Mesenteric fat pad (tissue), 1 donor: ENCODE measurements around the gene GNB1L. TPM values are rescaled to one million over a fixed set of nuclear protein-coding genes. Genes with fewer than 3 reads are reported as not detected.

ENCODE experiments used
- DNase-seq: peaks from one replicate; pipeline ENCODE4 v3.0.0-alpha.2; 2020; ENCODE audit warnings: low spot score
- total RNA-seq: library from RNA; stranded (reverse); fragmentation: NEBNext Ultra II Directional; extraction: Animal tissue kit (Norgen Biotek cat#: 25700); gene quantifications from one replicate; pipeline ENCODE4 v1.2.1, GENCODE V29; 2021
- donor health status: DM: yes; HTN: yes; CAD: no.

Gene GNB1L
- total RNA-seq, 1 donor from 2014 or later = 4.2 TPM

DNA sequence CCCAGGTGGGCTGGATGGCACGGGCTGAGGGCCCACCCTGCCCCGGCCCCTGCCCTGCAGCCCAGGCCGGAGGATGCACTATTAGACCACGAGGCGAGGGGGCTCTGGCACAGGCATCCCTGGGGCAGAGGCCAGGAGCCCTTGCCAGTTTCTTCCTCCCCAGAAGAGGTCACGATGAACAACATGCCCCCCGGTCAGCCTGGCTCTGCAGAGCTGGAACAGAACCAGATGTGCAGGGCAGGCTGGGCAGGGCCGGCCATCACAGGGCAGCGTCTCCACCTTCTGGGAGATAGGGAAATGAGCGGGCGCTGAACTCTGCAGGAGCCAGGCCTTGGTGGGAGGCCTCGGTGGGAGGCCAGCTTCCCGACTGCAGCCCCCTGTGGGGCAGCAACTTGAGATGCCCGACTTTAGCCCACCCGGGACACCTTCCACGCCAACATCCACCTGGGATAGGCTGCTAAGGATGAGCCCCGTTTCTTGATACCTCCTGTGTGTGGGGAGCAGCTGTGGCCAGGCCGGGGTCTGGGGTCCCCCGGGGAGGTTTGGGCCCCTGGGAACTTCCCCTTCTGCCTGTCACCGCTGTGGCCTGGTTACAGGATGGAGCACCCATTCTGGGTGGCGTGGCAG, 21.8 kb upstream of the GNB1L start:
- peak; percentile 81 for DNase-seq

DNA sequence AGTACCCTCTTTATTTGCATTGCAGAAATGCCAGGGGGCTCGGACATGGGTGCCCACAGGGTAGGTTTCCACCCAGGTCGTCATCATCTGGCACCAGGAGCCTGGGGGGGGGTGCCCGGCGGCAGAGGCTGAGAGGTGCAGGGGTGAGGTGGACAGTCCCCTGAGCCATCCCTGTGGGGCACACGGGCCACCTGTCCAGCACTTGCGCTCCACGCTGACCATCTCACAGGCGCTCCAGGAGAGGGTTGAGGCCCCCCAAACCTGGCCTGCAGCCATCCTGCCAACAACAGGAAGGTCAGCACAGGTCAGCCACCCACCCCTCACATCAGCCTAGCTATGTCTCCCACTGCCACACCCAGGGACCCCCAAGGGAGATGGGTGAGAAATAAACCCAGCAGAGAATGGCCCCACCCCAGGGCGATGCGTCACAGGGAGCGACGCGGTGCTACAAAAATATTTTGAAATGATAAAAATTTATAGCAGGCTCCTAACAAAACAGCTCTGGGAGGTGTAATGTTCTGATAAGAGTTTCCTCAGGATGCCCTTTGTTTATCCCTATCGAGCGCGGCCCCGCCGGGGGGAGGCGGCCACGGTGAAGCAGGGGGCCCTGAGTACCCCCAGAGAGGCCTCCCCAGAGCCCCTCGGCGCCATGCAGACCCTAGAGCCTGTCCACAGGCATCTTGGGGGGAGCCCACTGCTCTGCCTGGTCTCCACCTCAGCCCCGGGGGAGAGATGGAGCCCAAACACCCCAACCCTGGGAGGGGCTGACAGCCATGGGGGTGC, 21.0 kb upstream of the GNB1L start:
- peak; percentile 84 for DNase-seq

DNA sequence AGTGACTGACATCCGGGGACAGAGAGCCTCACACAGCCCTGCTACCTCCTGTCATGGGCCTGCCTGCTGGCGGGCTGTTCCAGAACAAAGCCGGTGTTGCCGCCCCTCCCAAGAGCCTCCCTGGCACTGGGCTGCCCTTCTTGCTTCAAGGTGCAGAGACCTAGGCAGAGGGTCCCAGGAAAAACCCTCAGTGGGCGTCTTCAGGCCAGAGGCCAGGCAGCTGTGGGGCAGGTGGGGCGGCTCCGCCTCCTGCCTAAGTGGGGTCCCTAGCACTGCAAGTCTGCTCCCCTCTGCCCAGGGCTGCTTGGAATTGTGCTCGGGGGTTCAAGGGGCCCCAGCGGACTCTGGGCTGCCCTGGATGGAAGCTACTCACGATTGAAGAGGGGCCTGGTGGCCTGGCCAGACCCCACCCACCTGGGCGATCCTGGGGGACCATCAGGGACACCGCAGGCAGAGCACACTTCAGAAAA, 20.4 kb upstream of the GNB1L start:
- DNase-seq = peak; percentile 84

DNA sequence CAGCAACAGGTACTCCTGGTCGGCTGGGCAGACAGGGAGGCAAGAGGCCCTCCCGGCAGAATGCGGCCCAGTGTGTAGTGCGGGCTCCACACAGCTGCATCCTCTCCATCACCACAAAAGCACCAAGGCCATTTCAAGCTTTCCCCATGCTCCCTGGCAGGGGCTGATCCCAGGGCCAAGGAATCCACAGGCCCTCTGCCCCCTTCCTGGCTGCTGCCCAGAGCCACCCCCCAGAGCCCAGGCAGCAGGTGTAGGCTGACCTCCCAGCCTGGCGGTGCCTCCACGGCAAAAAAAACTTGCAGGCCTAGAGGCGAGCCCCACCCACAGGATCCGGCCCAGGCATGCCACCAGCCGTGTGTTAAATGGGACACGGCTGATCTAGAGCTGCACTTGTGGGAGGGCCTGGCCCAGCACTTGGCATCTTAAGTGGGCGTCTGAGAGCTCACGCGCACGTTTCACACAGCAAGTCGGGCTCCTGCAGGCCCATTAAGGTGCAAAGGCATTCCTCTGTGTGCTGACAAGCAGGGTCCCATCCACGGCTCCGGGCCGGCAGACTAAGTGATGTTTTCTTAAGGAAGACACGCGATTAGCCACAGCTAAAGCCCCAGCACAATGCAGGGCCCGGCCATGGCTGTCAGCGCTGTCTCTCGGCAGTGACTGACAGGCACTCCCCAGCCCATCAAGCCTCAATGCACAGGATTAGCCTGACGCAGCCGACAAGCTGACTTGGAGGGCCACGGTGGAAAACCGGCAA, 19.8 kb upstream of the GNB1L start:
- peak; percentile 84 for DNase-seq

DNA sequence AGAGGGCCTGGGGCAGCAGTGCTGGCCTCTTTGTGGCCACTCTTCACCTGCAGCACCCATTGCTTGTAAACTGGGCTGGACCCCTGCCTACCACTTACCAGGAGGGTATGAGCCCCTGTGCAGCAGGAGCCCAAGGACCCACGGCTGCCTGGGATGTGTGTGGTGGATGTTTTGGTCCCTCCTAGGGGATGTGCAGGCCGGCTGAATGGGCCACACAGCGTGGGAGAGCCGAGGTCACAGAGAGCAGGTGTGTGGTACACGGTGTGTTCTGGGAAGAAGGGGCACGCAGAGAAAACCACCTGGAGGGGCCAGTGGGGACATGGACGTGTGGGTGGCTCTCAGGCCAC, 19.3 kb upstream of the GNB1L start:
- no peak for DNase-seq

DNA sequence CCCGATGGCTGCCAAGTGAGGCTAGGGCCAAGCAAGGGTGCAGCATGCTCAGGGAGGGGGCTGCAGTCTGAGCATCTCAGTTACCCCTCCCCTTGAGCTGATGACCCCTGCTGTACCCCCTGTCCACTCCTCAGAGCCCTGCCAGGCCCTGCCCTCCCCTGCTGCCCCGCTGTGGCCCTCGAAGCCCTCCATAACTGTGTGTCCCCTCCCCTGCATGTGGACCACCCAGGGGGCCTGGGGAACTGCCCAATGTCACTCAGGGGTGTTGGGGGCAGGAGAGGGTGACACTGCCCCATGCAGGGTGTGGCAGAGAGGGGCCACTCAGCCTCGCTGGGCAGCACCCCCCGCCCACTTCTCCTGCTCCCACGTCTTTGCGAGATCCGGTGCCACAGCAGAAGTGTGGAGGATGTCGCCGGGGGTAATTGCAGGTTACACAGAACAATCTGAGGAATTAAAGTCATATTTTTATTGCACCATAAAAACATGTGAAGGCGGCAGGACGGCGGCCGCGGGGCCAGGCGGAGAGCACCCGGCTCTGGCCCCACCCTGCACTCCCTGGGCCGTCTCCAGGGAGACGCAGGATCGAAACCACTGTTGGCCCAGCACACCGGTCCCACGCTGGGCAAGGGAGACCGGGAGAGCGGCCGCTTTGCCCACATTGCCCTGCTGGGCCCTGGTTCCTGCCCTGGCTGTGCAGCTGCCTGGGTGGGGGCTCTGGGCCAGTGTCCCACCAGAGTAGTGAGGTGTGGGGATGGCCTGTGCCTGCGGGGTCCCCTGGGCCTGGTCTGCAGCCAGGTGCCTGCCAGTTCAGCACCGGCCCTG, 18.7 kb upstream of the GNB1L start:
- no peak for DNase-seq

DNA sequence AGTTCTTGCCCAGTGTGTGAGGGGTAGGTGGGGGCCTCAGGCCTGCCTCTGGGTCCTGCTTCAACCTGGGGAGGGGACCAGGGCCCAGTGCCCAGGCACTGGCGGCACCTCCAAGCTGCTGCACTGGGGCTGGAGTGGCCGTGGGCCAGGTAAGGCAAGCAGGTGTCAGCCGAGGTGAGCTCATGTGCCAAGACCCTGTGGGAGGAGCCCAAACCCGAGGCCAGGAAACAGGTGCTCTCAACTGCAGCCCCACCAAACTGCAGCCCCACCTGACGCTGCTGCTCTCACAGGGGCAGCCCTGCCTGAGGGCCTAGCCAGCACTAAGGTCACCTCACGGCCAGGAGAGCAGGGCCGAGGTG, 18.1 kb upstream of the GNB1L start:
- peak; percentile 81 for DNase-seq

DNA sequence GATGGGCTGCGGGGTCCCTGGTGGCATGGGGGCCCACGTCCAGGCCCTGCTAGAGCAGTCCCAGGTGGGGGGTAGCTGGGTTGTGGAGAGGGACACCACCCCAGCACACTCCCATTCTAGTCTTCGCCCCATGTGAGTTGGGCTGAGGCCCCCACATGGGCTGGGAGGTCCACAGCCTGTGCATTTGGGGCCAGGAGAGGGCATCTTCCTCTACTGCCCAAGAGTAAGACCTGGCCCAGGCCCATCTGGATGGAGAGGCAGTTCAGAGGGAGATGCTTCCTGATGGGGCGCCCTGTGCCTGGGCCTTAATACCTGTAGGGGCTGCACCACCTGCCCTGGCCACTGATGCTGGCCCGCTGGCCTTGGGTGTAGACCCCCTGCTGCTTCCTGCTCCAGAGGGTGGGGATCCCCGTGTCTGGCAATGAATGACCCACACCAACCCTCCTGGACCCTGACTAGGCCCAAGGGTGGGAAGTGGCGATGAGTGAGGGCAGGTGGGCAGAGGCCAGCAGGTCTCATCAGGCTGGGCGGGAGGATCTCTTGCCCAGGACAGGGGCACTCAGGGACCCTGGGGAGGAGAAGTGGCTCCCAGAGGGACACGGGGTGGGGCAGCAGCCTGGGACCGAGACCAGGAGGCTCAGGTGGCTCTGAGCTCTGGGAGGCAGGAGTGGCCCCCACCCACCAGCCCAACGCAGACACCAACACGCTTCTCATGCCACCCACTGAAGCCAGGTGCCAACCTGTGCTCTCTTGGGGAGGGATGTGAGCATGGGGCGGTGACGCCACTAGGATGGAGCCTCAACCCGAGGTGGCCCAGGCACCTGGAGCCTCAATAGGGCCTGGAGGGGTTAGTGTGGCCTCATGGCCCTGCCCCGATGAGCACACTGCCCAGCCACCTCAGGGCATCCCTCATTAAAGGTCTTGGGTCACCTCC, 17.4 kb upstream of the GNB1L start:
- no peak for DNase-seq

DNA sequence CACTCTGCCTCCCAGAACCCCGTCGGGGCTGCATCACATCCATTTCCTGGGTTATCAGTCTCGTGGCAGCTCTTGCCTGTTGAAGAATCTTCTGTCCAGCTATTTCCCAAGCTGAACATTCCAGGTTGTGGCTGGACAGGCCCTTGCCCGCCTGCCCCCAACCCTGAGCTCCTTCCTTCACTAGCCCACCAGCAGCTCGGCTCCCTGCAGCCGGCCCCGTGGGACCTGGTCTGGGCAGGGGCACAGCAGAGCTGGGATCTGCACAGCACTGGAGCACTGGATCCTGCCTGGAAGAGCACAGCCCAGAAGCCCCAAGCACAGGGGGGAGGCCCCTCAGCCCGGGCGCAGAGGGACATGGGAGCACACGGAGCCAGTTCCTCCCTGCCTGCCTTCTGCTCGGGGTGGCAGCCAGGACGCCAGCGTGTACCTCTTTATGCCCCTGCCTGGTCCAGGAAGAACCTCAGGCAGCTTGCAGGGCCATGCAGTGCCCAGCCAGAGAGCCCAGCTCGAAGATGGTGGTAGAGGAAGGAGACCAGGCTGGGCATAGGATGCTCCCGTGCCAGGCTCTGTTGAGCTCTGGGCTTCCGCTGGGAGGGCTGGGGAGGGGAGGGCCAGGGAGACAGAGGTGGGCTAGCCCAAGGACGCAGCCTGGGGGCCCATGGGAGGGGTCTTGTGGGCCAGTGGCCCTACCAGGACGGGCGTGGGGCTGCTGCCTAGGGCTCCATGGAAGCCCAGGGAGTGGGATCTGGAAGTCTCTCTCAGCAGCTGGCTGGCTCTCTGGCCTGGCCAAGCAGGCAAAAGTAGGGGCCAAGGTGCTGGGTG, 16.6 kb upstream of the GNB1L start:
- DNase-seq = peak; percentile 87

DNA sequence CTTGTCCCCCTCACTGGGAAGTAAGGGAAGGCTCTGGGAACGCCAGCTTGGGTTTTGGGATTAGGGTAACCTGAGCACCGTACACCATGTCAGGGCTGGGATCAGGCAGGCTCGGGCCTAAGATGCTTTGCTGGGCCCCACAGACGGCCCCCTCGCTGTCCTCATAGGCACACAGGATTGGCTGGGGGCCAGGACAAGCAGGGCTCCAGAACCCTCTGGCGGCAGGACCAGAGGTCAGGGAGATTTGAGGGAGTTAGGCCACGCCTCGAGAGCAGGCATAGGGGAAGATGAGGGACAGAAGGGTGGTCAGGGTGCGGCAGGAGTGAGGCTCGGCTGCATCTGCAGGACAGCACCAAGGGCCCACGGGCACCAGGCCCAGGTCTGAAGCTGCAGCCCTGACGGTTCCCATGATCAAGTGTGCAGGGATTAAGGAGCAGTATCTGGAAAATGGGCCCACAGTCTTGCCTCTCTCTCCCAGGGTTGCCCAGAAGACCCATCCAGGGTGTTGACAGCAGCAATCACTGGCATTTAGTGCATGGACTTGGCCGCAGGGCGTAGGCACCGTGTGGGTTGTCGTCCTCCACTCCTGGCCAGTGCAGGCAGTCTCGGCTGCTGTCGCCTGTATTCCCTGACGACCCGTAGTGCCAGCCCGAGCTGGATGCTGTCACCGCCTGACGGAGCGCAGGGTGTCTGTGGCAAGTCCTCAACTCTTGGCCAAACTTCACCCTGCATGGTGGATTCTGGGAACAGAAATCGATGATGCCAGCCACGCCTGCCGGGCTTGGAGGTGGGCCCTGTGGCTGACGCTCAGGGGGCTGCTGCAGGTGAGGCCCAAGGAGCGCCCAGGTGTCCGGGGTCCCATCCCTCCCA, 15.7 kb upstream of the GNB1L start:
- peak; percentile 76 for DNase-seq

DNA sequence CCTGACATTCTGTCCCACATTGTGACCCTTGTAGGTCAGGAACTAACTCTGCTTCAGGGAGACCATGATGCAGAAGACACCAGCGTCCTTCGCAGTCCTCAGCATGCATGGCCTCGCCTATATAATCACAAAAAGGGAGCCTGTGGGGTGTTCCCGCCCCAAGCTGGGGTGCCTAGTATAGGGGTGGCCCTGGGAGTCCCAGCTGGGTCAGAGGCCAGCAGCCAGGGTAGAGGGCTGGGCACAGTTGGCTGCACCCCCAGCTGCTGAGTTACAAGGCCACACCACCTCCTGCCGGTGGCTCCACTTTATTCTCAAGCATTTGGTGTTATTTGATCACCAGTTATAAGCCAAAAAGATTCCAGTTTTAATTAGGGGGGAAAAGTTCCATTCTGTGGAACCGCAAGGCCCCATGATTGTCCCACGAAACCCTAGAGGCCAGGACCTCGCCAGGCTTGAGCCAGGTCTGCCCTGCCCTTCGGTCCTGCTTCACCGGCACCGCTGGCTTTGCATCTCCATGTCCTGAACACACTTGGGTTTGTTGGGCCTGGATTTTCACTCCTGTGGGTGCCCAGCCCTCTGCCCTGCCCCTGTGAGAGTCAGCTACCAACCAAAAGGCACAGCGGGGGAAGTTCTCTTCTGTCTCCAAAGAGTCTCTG, 15.0 kb upstream of the GNB1L start:
- no peak for DNase-seq

DNA sequence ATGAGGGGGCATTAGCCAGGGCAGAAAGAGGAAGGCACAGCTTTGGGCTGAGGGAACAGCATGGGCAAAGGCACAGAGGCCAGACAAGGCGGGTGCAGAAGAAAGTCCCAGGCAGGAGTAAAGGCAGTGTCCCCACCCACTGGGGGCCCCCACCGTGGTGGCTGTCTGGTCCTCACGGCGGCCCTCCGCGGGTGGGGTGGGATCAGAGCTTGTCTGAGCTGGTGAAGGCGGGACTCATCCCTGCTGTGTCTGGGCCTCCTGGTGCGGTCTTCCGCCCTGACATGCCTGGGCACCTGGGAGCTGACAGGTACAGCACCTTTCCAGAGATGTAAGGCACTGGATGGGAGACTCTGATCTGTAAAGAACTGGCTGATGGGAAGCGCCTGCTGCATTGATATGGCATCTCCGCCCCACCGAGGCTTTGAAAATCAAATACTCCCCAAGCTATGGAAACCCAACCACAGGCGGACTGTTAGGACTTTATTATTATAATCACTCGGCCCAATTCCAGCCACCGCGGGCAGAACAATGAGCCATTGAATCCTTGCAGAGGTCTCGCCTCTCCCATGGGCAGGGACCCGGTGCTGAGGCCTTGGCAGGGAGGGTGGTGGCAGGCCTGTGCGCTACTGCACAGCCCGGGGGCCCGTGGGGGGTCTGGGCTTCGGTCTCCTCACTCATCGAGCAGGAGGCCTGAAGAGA, 14.2 kb upstream of the GNB1L start:
- peak; percentile 85 for DNase-seq

DNA sequence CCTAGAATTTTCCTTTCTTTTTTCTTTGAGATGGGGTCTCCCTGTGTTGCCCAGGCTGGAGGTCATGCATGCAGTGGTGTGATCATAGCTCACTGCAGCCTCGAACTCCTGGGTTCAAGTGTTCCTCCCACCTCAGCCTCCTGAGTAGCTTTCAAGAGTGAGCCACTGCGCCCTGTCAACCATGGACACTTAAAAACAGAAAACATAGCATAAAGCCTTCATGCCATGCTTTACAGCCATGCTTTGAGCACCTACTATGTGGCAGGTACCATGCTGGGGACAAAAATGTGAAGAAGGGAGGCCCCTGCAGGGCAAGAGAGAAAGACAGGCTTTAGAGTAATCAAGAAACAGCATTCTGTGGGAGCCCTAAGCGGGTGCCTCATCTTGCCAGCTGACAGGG, 13.7 kb upstream of the GNB1L start:
- DNase-seq = no peak

DNA sequence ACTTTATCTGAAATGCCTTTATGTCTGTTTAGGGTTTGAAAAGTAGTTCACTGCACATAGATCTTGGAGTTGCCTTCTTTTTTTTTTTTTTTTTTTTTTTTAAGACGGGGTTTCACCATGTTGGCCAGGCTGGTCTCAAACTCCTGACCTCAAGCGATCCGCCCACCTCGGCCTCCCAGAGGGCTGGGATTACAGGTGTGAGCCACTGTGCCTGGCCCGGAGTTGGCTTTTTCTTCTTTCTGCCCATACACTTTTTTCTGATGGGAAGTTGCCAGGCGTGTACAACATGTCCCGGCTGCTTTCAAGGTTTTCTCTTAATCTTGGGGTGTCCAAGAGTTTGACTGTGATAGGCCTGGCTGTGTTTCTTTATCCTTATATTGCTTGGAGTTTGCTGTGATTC, 12.9 kb upstream of the GNB1L start:
- no peak for DNase-seq

DNA sequence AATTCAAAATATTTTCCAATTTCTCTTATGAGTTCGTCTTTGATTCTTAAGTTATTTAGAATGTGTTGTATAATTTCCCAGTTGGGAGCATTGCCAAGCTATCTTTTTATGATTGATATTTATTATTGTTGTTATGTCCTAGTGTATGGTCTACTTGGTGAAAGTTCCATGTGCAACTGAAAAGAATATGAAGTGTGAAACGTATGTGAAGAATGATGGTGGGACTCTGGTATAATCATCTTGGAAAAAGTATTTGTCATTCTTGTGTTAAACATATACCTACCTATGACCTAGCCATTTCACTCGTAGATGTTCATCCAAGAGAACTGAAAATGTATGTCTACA, 12.0 kb upstream of the GNB1L start:
- no peak for DNase-seq

DNA sequence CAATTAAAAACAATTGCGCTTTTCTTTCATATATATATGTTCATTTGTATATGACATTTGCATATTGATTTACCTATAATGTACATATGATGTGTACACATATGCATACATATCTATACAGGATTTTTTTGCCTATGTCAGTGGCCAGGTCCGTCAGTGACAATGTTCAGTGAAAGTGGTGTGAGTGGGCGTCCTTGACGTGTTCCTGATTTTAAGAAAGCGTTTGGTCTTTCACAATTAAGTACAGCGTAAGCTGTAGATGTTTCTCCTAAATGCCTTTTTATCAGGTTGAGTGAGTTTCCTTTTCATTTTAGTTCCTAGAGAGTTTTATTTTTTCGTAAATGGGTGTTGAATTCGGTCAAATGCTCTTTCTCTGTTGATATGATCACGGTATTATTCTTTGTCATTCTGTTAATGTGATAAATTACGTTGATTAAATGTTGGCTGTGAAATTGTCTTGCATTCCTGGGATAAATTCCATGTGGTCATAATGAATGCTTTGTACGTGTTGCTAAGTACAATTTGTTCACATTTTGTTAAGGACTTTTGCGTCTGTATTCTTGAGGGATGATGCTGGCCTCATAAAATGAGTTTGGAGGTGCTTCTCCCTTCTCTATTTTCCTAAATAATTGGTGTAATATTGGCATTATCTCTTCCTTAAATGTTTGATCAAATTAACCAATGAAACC, 10.6 kb upstream of the GNB1L start:
- no peak for DNase-seq
